ENCODE results near the gene SDHB.

DNA sequence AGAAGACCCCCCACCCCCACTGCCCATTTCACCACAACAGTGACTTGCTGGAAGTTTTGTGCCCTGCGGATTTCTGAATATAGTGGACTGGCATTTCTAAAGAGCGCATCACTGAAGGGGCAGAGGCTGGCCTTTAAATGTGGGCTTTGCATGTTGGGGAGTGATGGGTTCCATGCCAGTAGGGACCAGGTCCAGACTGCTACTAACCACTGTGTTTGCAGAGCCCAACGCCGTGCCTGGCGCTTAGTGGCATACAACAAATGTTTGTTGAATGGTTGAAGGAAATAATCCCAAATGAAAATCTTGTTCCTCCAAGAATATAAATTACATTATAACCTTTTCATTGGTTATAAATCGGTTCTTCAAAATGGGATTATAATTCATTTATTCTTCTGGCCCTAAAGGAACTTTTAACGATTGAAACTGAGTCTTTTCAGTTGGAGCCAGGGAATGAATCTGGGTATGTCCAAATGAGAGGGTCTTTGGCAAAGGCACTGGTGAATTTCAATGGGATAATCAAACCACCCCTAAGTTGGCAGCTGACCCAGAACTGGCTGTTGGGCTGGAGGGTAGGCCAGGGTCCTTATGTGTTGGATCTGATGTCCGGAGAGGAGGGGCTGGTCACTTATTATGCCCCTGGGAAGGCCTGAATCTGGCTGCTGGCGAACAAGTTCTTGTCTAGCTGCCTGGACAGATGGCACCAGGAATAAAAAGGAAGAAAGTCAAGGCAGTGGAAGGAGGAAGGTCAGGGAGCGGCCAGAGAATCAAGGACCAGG lies 13.8 kb upstream of the SDHB start:
- TF ChIP-seq, protein P1, sequence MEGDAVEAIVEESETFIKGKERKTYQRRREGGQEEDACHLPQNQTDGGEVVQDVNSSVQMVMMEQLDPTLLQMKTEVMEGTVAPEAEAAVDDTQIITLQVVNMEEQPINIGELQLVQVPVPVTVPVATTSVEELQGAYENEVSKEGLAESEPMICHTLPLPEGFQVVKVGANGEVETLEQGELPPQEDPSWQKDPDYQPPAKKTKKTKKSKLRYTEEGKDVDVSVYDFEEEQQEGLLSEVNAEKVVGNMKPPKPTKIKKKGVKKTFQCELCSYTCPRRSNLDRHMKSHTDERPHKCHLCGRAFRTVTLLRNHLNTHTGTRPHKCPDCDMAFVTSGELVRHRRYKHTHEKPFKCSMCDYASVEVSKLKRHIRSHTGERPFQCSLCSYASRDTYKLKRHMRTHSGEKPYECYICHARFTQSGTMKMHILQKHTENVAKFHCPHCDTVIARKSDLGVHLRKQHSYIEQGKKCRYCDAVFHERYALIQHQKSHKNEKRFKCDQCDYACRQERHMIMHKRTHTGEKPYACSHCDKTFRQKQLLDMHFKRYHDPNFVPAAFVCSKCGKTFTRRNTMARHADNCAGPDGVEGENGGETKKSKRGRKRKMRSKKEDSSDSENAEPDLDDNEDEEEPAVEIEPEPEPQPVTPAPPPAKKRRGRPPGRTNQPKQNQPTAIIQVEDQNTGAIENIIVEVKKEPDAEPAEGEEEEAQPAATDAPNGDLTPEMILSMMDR (IDR thresholded peaks at IDR 0.05; ENCODE audit: insufficient read depth, low read length, poor library complexity, severe bottlenecking), result no peak
- no peak for TF ChIP-seq EZH2phosphoT487 (conservative IDR thresholded peaks at IDR 0.05; ENCODE audit: low read length)
